ENCODE measurements around the gene NKAIN4.
"Not testable (repeated sequence)": the region's sequence is repeated elsewhere in the genome, so short reads cannot be mapped to it uniquely, and the experiment has no call there.

Gene NKAIN4

GRCh38 chr20:63236116-63236837 is 18.0 kb downstream of the NKAIN4 start:
- DNase-seq (ENCODE audit: low read depth in 2 of 2) = no peak

GRCh38 chr20:63235399-63235983 is 18.8 kb downstream of the NKAIN4 start, which contains the start of gene BIRC7:
Gene BIRC7 (plus strand): TSS chr20:63235905. CDS start chr20:63236097, 192 bp downstream.
- no peak for DNase-seq (ENCODE audit: low read depth in 2 of 2)

GRCh38 chr20:63234693-63235398 is 19.4 kb downstream of the NKAIN4 start:
- no peak for DNase-seq (ENCODE audit: low read depth in 2 of 2)

GRCh38 chr20:63233924-63234323 is 20.3 kb downstream of the NKAIN4 start:
- no peak for DNase-seq (ENCODE audit: low read depth in 2 of 2)

GRCh38 chr20:63233061-63233344 is 21.3 kb downstream of the NKAIN4 start:
- no peak for DNase-seq (ENCODE audit: low read depth in 2 of 2)

- no peak for DNase-seq (ENCODE audit: low read depth in 2 of 2)
Observed at GRCh38 chr20:63232235-63233060, 21.8 kb downstream of the NKAIN4 start.

GRCh38 chr20:63230800-63231268 is 23.4 kb downstream of the NKAIN4 start:
- DNase-seq (ENCODE audit: low read depth in 2 of 2) = no peak

- DNase-seq (ENCODE audit: low read depth in 2 of 2) = no peak
Observed at GRCh38 chr20:63228806-63229205, 25.5 kb downstream of the NKAIN4 start.

GRCh38 chr20:63227260-63227659 is 27.0 kb downstream of the NKAIN4 start:
- DNase-seq (ENCODE audit: low read depth in 2 of 2) = no peak

- no peak for DNase-seq (ENCODE audit: low read depth in 2 of 2)
Observed at GRCh38 chr20:63226042-63226943, 28.0 kb downstream of the NKAIN4 start.

- no peak for DNase-seq (ENCODE audit: low read depth in 2 of 2)
Observed at GRCh38 chr20:63225082-63225454, 29.2 kb downstream of the NKAIN4 start.

- DNase-seq (ENCODE audit: low read depth in 2 of 2) = no peak
Observed at GRCh38 chr20:63224412-63225081, 29.7 kb downstream of the NKAIN4 start.

- no peak for DNase-seq (ENCODE audit: low read depth in 2 of 2)
Observed at GRCh38 chr20:63223826-63224207, 30.4 kb downstream of the NKAIN4 start.

GRCh38 chr20:63223121-63223825 is 31.0 kb downstream of the NKAIN4 start:
- DNase-seq (ENCODE audit: low read depth in 2 of 2) = peak in 1 of 2 donors; percentile 32

- no peak for DNase-seq (ENCODE audit: low read depth in 2 of 2)
Observed at GRCh38 chr20:63222541-63222940, 31.7 kb downstream of the NKAIN4 start.

- not testable (repeated sequence) for DNase-seq (ENCODE audit: low read depth in 2 of 2)
Observed at GRCh38 chr20:63221400-63222053, 32.7 kb downstream of the NKAIN4 start.

- DNase-seq (ENCODE audit: low read depth in 2 of 2) = no peak
Observed at GRCh38 chr20:63220696-63221399, 33.4 kb downstream of the NKAIN4 start.

GRCh38 chr20:63219866-63220521 is 34.3 kb downstream of the NKAIN4 start:
- DNase-seq (ENCODE audit: low read depth in 2 of 2) = no peak
